GM12878 (cell line): Measurements from ENCODE around the gene PDX1. TPM values are rescaled to one million over a fixed set of nuclear protein-coding genes. Genes with fewer than 3 reads are reported as not detected.
A peak's percentile ranks its signal among the peaks of the same experiment; 100 is the strongest.

ENCODE experiments used
- ATAC-seq: fragments of 200-7000 bp; cut with Tn5 transposase; 3 replicates; pipeline ENCODE4 v1.9.1; 2020; ENCODE audit warnings: mild to moderate bottlenecking, moderate library complexity
- BruUV-seq: library from RNA; stranded (reverse); fragments of 400-500 nt; replicated peaks from 2 replicates; lab custom pipeline; 2021; lab: Mats Ljungman, UMichigan
- CTCF ChIA-PET: fragments of 300-600 bp; sonication (Branson Sonifier 250); formaldehyde crosslinking; extraction: SDS; loops from one replicate; lab custom pipeline; 2021; ENCODE audit warnings: inconsistent platforms; lab: Yijun Ruan, JAX
- POLR2A ChIA-PET: fragments of 350-600 bp; formaldehyde crosslinking; extraction: SDS; loops from one replicate; lab custom pipeline; 2021; ENCODE audit warnings: inconsistent platforms; lab: Charles Lee
- RAD21 ChIA-PET: fragments of 300-600 bp; sonication (Branson Sonifier 250); formaldehyde crosslinking; loops from one replicate; lab custom pipeline; 2023; ENCODE audit warnings: antibody characterized with exemption; ENCODE audit not compliant: unreplicated experiment; lab: Charles Lee
- SMC1A ChIA-PET: fragments of 300-600 bp; sonication (Branson Sonifier 250); formaldehyde crosslinking; loops from one replicate; lab custom pipeline; 2023; ENCODE audit not compliant: unreplicated experiment, uncharacterized antibody; lab: Charles Lee
- DNase-seq: peaks from one replicate; pipeline ENCODE4 v3.0.0-alpha.2; 2011; ENCODE audit warnings: low read depth, low spot score
- FAIRE-seq: peaks from 3 replicates; lab custom pipeline; 2011; peaks lifted over from hg19 to GRCh38; lab: Jason Lieb, UNC
- H2AFZ ChIP-seq: 2 replicates; pipeline ENCODE4 v1.6.0; 2011; ENCODE audit warnings: low read depth, low read length, control low read depth; ENCODE audit not compliant: control insufficient read depth
- H3K27ac ChIP-seq: 2 replicates; pipeline ENCODE4 v1.5.1; 2011; ENCODE audit warnings: control low read depth; ENCODE audit not compliant: control insufficient read depth, insufficient read depth
- H3K27me3 ChIP-seq, 2 experiments: replicated peaks in 1 of 2; 2 replicates each; pipeline versions ENCODE4 v1.6.0 to v1.6.1; 2011; ENCODE audit warnings: low read length in 1 of 2; ENCODE audit not compliant: control insufficient read depth in 2 of 2, insufficient read depth in 2 of 2
- H3K36me3 ChIP-seq, 2 experiments: 2 replicates each; pipeline ENCODE4 v1.5.1; 2011; ENCODE audit warnings: low read length in 1 of 2; ENCODE audit not compliant: control insufficient read depth in 2 of 2, insufficient read depth in 2 of 2
- H3K4me1 ChIP-seq: 2 replicates; pipeline ENCODE4 v1.6.1; 2011; ENCODE audit warnings: mild to moderate bottlenecking, low read length, moderate library complexity, mixed read lengths; ENCODE audit not compliant: control insufficient read depth, insufficient read depth
- H3K4me2 ChIP-seq: 2 replicates; pipeline ENCODE4 v1.6.0; 2011; ENCODE audit warnings: control low read depth; ENCODE audit not compliant: control insufficient read depth, insufficient read depth
- H3K4me3 ChIP-seq: fragments of 200-600 bp; sonication (generic); 2 replicates; pipeline ENCODE4 v1.5.1; 2016
- H3K79me2 ChIP-seq: 2 replicates; pipeline ENCODE4 v1.6.0; 2011; ENCODE audit warnings: low read length; ENCODE audit not compliant: control insufficient read depth, insufficient read depth
- H3K9ac ChIP-seq: 2 replicates; pipeline ENCODE4 v1.8.0; 2011; ENCODE audit warnings: low read length, control low read depth, mixed read lengths; ENCODE audit not compliant: control insufficient read depth, insufficient read depth
- H3K9me3 ChIP-seq: replicated peaks from 3 replicates; pipeline ENCODE4 v1.5.1; 2011; ENCODE audit warnings: mild to moderate bottlenecking, low read length; ENCODE audit not compliant: control insufficient read depth, insufficient read depth
- H4K20me1 ChIP-seq: 2 replicates; pipeline ENCODE4 v1.6.0; 2011; ENCODE audit not compliant: control insufficient read depth, insufficient read depth
- BRCA1 ChIP-seq: IDR thresholded peaks from 2 replicates; pipeline ENCODE4 v1.6.1; 2011; ENCODE audit warnings: low read depth, low read length, improper control_type of control experiment
- CUX1 ChIP-seq: IDR thresholded peaks from 2 replicates; pipeline ENCODE4 v1.6.1; 2012; ENCODE audit warnings: improper control_type of control experiment, low read depth, low read length; ENCODE audit not compliant: insufficient replicate concordance
- EGR1 ChIP-seq, 2 experiments: IDR thresholded peaks; 1 replicate in 1 of 2; 2 replicates in 1 of 2; pipeline ENCODE4 v1.6.1; 2011 to 2012; ENCODE audit warnings: low read depth in 2 of 2, low read length in 2 of 2, borderline replicate concordance in 1 of 2, mild to moderate bottlenecking in 1 of 2, moderate library complexity in 1 of 2
- IKZF2 ChIP-seq, 2 experiments: fragments of 450-650 bp; IDR thresholded peaks; 2 replicates each; pipeline ENCODE4 v1.6.1; 2017; ENCODE audit warnings: mild to moderate bottlenecking in 2 of 2, moderate library complexity in 2 of 2
- NR2C2 ChIP-seq: IDR thresholded peaks from 2 replicates; pipeline ENCODE4 v1.6.1; 2011; ENCODE audit warnings: borderline replicate concordance, low read depth; ENCODE audit not compliant: control insufficient read depth, insufficient read length
- RELB ChIP-seq: fragments of 450-650 bp; IDR thresholded peaks from 2 replicates; pipeline ENCODE4 v1.6.1; 2017; ENCODE audit warnings: low read depth, mild to moderate bottlenecking, moderate library complexity
- SMC3 ChIP-seq: IDR thresholded peaks from 2 replicates; pipeline ENCODE4 v1.6.1; 2011; ENCODE audit warnings: low read length, improper control_type of control experiment, borderline replicate concordance
- YBX1 ChIP-seq: fragments of 450-650 bp; IDR thresholded peaks from 2 replicates; pipeline ENCODE4 v1.6.1; 2016; ENCODE audit warnings: antibody characterized with exemption
- ZSCAN29 ChIP-seq: fragments of 450-650 bp; IDR thresholded peaks from 2 replicates; pipeline ENCODE4 v1.6.1; 2017; ENCODE audit warnings: mild to moderate bottlenecking, moderate library complexity
- ZZZ3 ChIP-seq: IDR thresholded peaks from 2 replicates; pipeline ENCODE4 v1.6.1; 2011; ENCODE audit warnings: low read depth; ENCODE audit not compliant: control insufficient read depth, insufficient read length
- WGBS: methylation state at CpG from one replicate; pipeline ENCODE4 v1.1.6; 2016; ENCODE audit warnings: low lambda C conversion rate; ENCODE audit not compliant: insufficient replicate concordance, insufficient coverage; ENCODE audit errors: missing lambda C conversion rate; 5-methylcytosine and 5-hydroxymethylcytosine counted together
- in situ Hi-C: fragments of 300-500 bp; cut with MboI; formaldehyde crosslinking; loops from 9 replicates; pipeline ENCODE4 v1.14.3; 2018; ENCODE audit warnings: mixed read lengths
- intact Hi-C: fragments of 100-400 bp; cut with micrococcal nuclease; formaldehyde crosslinking; loops from one replicate; pipeline ENCODE4 v1.14.2; 2022; ENCODE audit not compliant: unreplicated experiment
- polyA plus RNA-seq, 11 experiments: library from polyadenylated mRNA; depleted of rRNA in 4 of 11; unstranded in 6 of 11; stranded (reverse) in 5 of 11; fragments of >200 nt; fragmentation: Nextera tagmentation in 4 of 11; fragmentation: Illumina TruSeq in 1 of 11; extraction: Ambion mirVana in 4 of 11; extraction: Trizol in 1 of 11; gene quantifications; 1 replicate in 1 of 11; 2 replicates in 10 of 11; pipeline versions ENCODE4 v1.2.1 to v1.2.3, GENCODE V29; 2011 to 2016; ENCODE audit warnings: inconsistent platforms in 2 of 11, missing spikeins in 2 of 11, low read depth in 1 of 11
- total RNA-seq, 4 experiments: library from RNA; depleted of rRNA in 3 of 4; stranded (reverse); fragments of >200 nt in 3 of 4; fragmentation: Illumina TruSeq in 1 of 4; extraction: Trizol in 1 of 4; gene quantifications; 2 replicates each; pipeline versions ENCODE4 v1.2.1 to v1.2.3, GENCODE V29; 2013 to 2021
- TF ChIP-seq, protein P1 (sequence below): fragments of 450-650 bp; IDR thresholded peaks from 2 replicates; pipeline ENCODE4 v1.6.1; 2017; ENCODE audit warnings: mild to moderate bottlenecking, moderate library complexity

Gene PDX1
- total and polyA plus RNA-seq, 10 of the 15 experiments (the other 5 are each of a cell fraction or from before 2014, with no cell fraction given): 0.02 to 0.03 TPM; not detected in 8

- intact Hi-C loops (no loop called here), in situ Hi-C loops (no loop called here)
- H3K4me2 ChIP-seq: peak overlapping the region; percentile 27; the same call in 1 of the 2 replicates
- ATAC-seq: peak; percentile 56
- peaks cover 2% of the 10 kb centered on the region; the same call in 1 of the 3 replicates for H3K9me3 ChIP-seq
- BruUV-seq: no TSS peak
- DNase-seq: no peak
- H4K20me1 ChIP-seq: no peaks in the 10 kb centered on the region
- RAD21 ChIA-PET: interaction anchor here (3.0 kb wide), 1 partner anchor 36 kb away, joined by 21 read pairs; no protein-coding TSS in a partner anchor
- H3K4me1 ChIP-seq: no peaks in the 10 kb centered on the region
- SMC1A ChIA-PET: no interaction called here
- POLR2A ChIA-PET: no interaction called here
- no peak overlapping the region for H2AFZ ChIP-seq
- 16% methylated on average over 48 of the region's 48 CpGs for WGBS
- no peak overlapping the region for H3K4me3 ChIP-seq
- no peak overlapping the region for H3K27ac ChIP-seq
- no peaks in the 10 kb centered on the region for H3K79me2 ChIP-seq
- H3K27me3 ChIP-seq: peaks cover 13 to 30% of the 10 kb centered on the region in 2 experiments
- H3K36me3 ChIP-seq: no peaks in the 10 kb centered on the region
- CTCF ChIA-PET: no interaction called here
- H3K9ac ChIP-seq: no peak overlapping the region
- no peak for FAIRE-seq
- TF ChIP-seq ZSCAN29: peak; percentile 44; the same call in 1 of the 2 replicates
- no peak for TF ChIP-seq YBX1
- peak; percentile 37; the same call in 1 of the 2 replicates for TF ChIP-seq RELB
- TF ChIP-seq, protein P1, sequence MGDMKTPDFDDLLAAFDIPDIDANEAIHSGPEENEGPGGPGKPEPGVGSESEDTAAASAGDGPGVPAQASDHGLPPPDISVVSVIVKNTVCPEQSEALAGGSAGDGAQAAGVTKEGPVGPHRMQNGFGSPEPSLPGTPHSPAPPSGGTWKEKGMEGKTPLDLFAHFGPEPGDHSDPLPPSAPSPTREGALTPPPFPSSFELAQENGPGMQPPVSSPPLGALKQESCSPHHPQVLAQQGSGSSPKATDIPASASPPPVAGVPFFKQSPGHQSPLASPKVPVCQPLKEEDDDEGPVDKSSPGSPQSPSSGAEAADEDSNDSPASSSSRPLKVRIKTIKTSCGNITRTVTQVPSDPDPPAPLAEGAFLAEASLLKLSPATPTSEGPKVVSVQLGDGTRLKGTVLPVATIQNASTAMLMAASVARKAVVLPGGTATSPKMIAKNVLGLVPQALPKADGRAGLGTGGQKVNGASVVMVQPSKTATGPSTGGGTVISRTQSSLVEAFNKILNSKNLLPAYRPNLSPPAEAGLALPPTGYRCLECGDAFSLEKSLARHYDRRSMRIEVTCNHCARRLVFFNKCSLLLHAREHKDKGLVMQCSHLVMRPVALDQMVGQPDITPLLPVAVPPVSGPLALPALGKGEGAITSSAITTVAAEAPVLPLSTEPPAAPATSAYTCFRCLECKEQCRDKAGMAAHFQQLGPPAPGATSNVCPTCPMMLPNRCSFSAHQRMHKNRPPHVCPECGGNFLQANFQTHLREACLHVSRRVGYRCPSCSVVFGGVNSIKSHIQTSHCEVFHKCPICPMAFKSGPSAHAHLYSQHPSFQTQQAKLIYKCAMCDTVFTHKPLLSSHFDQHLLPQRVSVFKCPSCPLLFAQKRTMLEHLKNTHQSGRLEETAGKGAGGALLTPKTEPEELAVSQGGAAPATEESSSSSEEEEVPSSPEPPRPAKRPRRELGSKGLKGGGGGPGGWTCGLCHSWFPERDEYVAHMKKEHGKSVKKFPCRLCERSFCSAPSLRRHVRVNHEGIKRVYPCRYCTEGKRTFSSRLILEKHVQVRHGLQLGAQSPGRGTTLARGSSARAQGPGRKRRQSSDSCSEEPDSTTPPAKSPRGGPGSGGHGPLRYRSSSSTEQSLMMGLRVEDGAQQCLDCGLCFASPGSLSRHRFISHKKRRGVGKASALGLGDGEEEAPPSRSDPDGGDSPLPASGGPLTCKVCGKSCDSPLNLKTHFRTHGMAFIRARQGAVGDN: 0 out of 2 replicates have a peak, but pooled peaks have one; percentile 18
- no peak for TF ChIP-seq SMC3
- no peak for TF ChIP-seq BRCA1
- TF ChIP-seq CUX1: no peak
- TF ChIP-seq EGR1 (IDR thresholded peaks at IDR 0.05; ENCODE audit: borderline replicate concordance in 1 of 2, low read depth in 2 of 2, low read length in 2 of 2): no peak
- TF ChIP-seq IKZF2 (IDR thresholded peaks at IDR 0.05): 0 out of 4 replicates have a peak, but pooled peaks have one; percentile 17 to 26
- TF ChIP-seq ZZZ3: no peak
- no peak for TF ChIP-seq NR2C2
Measured at GRCh38 chr13:27917121-27917947, 2.5 kb upstream of the PDX1 start.
